ENCODE results near the gene RLN3.

- TF ChIP-seq POLR2A (IDR thresholded peaks at IDR 0.05) (no peak), CTCF (IDR thresholded peaks at IDR 0.05) (no peak), POLR2AphosphoS5 (IDR thresholded peaks at IDR 0.05) (no peak), EP300 (IDR thresholded peaks at IDR 0.05) (no peak)
These were observed 30.5 kb downstream of the RLN3 start for GRCh38 chr19:14058182-14059092.
